ENCODE data around the gene GNAZ. TPM values are rescaled to one million over a fixed set of nuclear protein-coding genes. Genes with fewer than 3 reads are reported as not detected.

The GNAZ gene
- total RNA-seq, 1 experiment from 2014 or later, result 0.94 TPM

DNA sequence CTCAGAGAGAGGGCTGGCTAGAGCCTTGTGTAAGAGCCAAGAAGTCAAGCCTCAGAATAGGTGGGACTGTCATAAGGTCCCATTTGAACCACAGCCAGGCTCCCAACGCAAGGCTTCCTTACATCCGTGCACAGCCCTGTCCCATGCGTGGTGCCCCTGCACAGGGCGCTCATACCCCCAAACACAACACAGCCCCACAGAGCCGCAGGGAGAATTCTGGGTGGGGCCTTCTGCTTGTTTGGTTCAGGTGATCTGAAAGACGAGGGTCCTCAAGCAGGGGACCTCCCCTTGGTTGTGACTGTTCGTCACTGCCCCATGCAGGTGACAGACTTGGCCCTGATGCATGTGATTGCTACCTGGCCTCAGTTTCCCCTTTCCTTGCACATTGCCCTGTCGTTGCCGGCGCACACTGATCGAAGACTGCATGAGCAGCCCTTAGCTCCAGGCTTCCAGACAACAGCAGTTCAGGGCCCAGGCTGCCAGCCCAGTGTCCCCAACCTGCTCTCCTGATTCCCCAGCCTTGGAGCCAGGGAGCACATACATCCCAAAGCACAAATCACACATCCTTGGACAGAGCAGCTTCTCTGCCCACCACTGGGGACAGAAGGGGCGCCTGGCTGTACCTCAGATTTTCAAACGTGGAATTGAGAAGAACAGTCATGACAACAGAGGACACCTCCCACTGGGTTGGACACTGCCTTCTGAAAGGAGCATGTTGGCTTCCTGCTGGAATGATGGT, 22.1 kb downstream of the GNAZ start:
- no peak for DNase-seq (ENCODE audit: low read depth)

DNA sequence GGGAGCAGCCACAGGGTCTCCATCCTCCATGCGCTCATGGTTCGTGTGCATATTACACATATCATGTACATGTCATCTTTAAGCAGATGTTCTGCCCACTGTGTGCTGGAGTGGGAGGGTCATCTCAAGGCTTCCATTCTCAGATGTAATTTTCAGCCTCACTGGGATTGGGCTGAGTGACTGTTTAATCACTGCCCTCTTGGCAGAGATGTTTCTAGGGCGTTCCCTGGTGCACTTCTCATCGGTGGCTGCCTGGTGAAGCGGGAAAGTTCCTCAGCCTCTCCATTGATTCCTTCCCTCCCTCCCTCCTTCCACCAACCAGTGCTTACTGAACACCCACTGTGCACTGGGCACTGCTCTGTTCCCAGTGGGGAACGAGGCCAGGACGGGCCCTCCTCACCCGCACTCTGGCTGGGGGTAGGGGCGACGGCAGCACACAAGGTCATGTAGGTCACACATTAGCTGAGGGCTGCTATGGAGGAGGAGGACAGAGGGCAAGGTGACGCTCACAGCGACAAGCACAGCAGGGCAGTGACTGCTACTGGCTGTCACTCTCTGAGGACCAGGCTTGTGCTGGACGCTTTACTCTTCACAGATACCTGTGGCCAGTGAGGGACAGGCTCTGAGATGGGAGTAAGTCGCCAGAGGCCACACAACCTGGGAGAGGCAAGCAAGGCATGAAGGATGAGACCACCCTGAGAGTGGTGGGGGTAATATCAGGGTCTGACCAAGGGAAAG, 22.9 kb downstream of the GNAZ start:
- no peak for DNase-seq (ENCODE audit: low read depth)

DNA sequence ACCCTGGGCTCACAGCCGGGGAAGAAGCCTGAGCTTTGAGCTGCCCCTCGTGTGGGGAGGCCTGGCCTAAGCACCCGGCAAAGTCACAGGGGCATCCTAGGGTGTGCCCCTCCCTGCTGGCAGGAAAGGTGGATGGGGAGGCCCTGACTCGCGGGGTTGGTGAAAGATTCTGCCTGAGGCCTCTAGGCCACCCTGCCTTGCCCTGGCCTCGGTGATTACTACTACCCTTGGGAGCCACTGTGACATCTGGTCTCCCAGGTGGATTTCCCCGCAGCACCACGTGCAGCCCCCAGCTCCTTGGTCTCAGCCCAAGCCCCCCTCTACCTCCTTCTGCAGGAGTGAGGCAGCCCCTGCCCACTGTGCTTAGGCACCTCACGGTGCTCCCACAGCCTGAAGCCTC, 23.9 kb downstream of the GNAZ start:
- no peak for DNase-seq (ENCODE audit: low read depth)

DNA sequence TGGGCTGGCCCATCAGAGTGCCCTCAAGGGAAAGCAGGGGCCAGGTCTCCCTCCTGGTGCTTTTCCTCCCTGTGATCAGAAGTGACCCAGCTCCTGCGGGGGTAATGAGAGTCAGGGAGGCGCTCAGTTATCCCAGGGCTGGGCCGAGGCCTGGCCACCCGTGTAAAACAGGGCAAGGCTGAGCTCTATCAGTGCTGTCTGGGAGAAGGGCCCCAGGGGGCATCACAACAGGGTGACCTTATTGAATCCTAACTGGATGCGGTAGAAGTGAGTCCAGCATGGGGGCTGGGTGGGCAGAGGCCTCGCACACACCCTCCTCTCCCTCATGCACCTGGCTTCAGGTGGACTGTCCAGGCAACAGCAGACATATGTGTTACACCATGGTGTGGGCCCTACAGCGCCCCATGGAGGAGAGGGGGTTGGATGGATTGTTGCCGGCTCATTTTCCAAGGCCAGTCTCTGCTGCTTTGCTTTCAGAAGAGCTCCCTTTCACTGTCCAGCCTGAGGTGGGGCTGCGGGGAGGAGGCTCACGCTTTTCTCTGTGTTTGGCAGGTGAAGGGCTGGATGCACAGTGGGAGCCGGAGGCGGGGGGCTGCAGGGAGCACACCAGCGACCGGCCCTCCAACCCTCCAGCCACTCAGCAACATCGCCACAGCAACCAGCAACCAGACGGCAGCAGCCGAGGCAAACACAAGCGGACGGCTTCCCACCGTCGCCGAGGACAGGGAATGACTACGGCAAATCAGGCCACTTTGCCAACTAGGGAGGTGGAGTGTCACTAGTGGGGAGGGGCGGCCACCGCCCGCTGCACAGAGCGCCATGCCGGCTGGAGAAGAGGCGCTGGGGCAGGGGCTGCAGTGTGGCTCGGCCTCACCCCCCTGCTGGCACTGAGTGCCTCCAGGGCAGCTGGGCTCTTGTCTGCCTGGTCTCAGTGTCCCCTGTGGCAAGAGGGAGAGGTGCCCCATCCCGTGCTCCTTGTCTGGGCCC, 24.7 kb downstream of the GNAZ start:
- DNase-seq (ENCODE audit: low read depth), result no peak

DNA sequence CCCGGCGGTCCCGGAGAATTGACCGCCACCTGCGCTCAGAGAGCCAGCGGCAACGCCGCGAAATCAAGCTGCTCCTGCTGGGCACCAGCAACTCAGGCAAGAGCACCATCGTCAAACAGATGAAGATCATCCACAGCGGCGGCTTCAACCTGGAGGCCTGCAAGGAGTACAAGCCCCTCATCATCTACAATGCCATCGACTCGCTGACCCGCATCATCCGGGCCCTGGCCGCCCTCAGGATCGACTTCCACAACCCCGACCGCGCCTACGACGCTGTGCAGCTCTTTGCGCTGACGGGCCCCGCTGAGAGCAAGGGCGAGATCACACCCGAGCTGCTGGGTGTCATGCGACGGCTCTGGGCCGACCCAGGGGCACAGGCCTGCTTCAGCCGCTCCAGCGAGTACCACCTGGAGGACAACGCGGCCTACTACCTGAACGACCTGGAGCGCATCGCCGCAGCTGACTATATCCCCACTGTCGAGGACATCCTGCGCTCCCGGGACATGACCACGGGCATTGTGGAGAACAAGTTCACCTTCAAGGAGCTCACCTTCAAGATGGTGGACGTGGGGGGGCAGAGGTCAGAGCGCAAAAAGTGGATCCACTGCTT, 25.5 kb downstream of the GNAZ start:
- no peak for DNase-seq (ENCODE audit: low read depth)

DNA sequence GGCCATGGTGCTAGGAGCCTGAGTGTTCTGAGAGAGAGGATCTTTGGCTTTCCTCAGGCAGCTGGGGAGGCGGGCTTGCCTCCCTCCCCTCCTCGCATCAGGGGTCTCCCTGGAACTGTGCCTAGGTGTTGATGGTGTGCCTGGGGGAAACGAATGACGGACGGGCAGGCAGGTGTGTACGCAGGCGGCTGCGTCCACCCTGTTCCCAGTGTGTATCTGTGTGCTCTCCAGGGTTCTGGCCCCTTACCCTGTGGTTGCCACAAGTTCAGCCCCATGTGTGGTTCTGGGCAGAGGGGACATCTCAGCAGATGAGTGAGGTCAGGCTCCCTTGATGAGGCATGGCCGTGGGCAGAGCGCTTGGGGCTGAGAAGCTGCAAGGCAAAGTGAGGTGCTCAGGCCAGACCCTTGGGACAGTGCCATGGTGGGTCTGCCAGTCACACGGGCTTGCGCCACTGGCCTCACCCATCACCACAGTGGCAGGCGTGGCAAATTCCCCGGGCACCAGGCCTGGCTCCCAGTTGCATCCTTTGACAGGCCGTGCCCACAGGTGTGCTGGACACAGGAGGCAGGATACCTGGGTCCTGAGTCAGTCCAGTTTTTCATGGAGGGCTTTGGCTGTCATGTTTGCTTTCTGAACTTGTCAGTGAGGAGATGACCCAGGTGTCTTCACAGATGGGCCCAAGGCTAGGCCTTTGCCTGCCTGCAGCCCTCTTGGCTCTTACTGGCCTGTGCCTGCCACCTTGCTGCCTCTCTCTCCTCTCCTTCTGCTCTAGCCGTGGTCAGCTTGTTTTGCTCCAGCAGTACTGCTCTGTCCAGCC, 27.3 kb downstream of the GNAZ start:
- no peak for DNase-seq (ENCODE audit: low read depth)

DNA sequence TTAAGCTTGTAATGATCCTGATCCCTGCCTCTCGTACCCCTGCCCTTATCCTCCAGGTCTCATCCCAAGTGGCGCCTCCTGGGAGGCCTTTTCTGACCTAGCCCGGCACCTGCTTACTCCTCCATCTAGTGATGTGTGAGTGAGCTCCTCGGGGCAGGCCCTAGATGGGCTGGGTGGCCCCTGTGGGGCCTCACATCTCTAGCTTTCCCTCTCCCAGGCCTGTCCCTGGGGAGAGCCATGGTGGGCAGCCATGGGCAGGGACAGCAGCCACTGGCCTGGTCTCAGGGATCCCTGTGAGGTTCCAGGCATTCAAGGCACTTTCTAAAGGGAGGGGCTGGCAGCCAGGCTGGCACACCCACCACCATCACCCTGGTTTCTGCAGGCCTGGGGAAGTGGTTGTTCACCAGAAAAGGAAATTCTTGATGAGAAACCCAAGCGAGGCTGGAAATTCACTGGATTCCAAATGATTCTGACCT, 27.9 kb downstream of the GNAZ start:
- no peak for DNase-seq (ENCODE audit: low read depth)

DNA sequence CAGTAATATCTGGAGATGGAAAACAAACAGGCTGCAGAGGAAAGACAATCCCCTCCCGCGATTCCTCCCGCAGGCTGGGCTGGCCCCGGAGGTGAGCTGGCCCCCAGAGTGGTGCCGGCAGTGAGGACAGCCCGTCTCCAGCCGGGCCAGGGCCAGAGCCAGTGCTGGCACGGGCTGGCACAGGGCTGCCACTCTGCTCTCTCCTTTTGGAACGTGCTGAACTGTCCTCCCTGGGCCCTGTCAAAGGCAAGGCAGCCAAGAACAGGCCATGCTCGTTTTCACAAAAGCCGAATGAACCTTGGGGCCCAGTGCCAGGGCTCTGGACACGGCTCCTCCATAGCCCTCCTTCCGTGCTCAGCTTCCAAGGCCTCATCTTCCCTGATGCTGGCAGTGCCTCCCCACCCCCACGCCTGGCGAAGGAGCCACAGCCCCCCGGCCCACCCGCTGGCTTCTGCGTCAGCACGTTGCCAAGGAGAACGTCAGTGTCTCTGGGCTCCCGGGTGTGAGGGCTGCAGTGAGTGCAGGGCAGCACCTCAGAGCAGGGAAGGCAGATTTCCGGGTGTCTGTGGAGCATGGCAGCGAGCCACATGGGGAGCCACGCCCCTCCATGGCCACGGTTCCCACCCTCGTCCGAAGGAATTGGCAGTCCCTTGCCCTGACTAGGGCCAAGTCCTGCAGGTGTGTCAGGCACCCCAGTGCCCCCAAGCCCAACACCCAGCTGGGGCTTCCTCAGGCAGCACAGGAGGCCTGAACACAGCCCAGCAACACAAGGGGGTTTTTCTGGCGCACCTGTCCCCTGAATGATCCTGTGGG, 28.6 kb downstream of the GNAZ start:
- no peak for DNase-seq (ENCODE audit: low read depth)

DNA sequence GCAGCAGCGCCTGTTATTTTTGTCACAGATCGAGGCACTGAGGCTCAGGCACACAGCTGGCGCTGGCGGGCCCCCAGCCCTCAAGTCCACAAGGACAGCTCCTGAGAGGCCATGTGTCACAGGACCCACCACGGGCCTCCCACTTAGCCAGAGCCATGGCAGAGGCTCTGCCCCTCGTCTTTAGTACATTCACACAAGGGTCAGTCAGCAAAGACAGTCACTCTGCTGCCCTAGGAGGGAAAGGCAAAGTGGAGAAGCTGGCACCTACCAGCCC, 29.1 kb downstream of the GNAZ start:
- DNase-seq (ENCODE audit: low read depth), result no peak

DNA sequence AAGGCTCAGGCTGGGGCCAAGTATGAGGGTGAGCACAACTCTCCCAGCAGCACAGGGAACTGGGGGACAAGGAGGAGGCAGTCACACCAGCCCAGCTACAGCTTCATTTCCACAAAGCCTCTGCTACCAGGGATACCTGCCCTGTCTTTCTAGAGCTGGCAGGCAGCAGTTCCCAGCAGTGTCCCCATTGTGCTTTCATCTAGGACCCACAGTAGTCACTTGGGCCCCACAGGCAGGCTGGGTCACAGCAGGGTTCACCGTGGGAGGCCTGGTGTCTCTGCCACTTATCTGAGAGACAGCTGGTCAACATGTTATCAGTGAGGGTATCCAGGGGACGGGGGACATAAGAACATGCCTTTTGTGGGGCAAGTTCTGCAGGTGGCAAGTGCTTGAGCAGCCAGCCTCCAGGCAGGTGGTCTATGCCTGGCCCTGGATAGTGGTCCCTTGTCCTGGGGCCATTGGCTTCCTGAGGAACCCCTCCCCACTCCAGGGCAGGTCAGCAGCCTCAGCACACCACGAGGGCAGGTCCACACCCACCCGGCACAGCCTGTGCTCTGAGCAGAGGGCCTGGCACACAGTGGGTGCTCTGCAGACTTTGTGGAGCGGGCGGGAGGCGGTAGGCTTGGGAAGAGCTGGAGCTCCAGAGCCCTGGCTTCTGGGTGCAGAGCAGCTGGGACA, 29.9 kb downstream of the GNAZ start:
- no peak for DNase-seq (ENCODE audit: low read depth)

DNA sequence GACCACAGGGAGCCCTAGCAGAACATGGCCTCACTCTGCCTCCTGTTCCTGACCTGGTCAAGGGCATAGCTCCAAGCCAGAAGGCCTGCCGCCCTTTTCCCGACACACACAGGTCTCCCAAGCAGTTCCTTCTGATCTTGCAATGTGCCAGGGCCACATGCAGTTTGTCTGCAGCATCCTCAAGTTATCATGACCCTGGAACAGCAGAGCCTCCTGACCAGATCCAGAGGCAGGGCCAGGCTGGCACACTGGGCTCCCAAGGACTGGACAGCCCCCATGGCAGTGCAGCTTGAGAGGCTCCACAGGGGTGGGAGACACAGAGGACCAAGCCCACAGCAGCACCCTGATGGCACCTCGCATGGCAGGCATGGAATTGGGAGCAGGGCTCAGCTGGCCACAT, 31.2 kb downstream of the GNAZ start:
- no peak for DNase-seq (ENCODE audit: low read depth)

DNA sequence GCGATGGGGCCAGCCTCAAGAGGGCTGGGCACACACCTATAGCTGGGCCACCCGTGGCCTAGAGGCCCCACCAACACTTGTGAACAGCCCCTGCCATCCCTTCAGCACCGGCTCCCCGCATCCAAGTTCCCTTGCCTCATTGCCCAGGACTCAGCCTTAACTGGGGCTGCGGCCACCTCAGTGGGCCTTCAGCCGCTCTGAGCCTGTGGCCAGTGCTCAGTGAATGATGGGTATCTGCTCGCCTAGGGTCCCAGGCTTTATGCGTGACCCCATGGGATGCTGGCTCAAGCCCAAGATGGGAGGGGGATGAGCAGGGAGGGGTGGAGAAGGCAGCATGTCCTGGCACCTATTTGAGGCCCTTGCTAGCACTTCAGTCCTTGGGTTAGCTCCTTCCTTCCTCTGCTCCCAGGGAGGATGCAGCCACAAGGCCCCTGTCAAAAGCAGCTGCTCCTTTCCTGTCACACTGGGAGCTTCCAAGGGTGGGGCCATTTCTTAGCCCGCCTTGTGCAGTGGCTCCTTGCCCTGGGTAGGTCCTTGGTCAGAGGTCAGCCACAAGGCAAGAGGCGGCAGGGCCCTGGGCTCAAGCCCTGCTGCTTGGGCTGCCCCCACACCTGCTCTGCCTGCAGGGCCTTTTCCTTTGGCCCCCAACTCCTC, 31.8 kb downstream of the GNAZ start:
- DNase-seq (ENCODE audit: low read depth), result no peak

DNA sequence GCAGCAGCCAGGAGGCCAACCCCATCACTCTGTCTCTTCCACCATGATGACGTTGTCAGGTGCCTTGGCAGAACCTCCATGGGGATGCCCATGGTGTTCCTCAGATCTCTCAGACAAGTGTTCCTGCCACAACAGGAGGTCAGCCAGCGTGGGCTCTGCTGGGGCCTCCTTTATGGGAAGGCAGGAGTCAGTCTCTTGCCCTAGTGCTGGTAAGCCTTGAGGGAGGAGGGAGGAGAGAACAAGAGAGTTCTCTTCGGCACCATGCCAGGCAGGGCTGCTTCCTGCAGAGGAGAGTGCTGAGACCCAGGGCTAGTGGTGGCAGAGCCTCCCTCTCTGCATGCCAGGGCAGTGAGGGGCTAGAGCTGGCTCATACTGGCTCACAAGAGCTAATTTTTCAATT, 32.5 kb downstream of the GNAZ start:
- DNase-seq (ENCODE audit: low read depth), result no peak

DNA sequence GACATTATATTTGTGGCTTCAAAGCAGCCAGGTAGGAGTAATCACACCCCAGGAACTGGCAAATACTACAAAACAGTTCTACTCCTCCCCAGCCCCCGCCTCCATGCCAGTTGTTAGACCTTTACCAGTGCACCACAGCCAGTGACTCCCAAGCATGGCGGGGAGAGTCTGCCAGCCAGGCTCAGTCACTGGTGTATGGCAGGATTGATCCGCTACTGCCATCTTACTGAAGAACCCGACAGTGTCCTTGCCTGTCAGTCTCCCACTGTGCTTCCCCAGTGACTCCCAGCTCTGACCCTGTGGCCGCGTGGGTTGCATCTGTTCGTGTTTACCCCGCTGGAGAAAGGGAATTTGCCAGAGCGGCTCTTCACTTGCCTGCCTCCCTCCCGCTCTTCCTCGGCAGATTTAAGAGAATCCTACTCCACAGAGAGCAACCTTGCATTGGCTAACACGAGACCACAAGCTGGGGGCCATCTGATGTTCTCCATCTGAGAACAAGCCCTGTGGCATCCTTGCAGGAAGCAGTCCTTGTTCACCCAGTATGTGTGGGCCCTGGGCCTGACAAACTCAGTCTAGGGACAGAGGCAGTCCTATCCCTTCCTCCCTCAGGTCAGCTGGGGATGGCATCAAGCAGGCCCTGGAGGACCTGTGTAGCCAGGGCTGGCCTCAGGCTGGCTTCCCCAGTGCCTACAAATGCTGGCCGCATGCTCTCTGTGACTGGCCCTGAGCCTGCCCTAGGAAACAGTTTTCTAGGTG, 33.1 kb downstream of the GNAZ start:
- DNase-seq (ENCODE audit: low read depth), result no peak

DNA sequence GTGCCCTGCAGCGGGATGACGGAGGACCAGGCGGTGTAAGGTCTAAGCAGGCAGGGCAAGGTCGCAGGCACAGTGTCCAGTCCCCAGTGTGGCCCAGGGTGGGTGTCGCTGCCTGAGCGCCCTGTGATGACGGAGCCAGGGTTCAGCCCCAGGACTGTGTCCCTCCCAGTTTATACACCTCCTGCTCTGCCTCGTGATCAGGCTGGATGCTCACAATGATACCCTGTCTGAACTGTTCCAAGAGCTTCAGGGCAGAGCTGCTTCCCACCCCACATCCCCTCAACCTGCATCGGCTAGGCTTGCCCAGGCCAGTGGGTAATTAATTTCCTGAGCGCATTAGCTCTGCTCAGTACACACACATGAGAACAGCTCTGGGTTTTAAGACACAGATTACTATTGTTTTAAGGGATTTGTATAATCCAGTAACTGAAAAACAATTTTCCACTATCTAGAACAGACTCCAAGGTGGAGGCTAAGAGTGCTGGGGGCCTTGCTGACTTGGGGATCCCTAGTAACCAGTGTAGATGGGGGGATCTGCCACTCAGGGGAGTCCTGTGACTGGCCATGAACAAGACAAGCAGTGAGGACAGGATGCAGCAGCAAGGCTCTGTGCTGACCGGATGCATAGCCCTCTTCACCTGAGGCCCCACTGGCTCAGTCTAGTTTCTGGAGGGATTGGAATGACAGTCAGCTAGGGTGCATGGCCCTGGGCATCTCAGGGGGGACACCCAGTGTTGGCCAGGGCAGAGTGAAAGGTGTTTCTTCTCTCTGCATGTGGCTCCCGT, 34.1 kb downstream of the GNAZ start:
- DNase-seq (ENCODE audit: low read depth), result no peak

DNA sequence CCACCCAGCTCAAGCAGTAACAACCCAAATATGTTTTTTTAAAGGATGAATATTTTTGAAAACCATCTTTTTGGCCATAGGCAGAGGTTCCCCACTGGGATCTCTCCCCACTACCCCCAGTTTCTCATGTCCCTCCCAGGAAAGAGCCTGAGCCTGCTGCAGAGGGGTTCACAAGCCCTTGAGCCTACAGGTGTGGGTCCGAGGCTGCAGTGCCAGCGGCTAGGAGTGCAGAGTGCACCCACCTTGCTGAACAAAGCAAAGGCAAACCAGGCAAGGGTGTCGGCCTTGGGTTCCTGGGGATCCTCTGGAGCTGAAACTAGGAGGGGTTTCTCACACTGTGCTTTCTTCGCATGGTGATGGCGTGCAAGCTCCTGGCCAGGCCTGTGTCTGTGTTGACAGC, 35.0 kb downstream of the GNAZ start:
- no peak for DNase-seq (ENCODE audit: low read depth)

DNA sequence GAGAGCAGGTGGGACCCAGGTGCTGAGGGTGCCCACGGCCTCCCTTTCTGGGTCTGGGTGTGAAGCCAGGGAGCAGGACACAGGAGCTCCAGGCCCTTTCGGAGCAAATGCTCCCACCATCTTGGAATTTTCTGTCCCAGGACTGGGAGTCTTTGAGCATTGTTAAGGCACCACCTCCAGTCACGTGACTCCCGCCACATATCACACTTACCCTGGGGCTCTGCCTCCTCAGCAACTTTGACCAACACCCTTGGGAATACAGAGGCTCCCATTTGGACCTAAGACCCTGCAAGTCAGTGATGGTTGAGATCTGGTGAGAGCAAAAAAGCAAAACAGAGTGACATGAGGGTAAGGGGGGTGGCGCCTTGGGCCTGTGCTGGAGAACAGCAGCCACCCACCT, 35.6 kb downstream of the GNAZ start:
- no peak for DNase-seq (ENCODE audit: low read depth)

DNA sequence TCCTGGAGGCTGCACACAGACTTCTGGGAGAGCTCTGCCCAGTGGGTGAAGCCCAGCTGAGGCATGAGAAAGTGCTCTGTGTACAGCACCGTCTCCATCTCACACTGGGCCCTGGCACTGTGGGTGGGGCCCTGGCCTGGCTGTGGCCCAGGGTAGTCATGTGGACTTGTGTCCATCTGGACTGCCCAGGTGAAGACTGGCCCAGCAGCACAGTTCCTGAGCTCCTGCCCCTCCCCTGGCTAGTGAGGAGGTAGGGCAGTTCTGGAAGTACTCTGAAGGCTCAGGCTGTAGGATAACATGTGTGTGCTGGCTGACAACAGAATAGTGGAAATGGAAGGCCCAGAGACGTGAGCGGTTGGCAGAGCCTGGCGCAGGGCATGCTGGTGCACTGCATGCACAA, 36.0 kb downstream of the GNAZ start:
- no peak for DNase-seq (ENCODE audit: low read depth)

Measured in M059J (cell line).